Measurements from ENCODE around the gene ADAMTSL1.

Gene ADAMTSL1

DNA sequence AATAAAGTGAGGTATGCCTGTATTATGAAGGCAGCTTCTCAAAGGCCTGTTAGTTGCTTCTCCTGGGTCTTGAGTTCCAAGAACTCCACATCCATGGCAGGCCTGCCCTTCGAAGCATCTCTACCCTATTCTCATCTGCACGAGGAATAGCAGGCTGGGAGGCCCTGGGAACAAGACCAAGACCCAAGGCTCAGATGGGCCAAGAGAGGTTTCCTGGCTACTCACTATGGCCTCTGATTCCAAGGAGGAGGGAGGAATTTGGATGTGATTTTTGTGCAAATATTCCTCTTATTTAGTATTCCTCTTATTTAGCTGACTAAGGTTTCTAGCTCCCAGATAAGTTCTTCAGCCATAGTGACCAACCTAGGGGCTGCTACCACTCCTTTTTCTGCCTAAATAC, 407.8 kb downstream of the ADAMTSL1 start:
- no peak for DNase-seq

GRCh38 chr9:18887546-18887945, 413.6 kb downstream of the ADAMTSL1 start:
- DNase-seq, result no peak

DNA sequence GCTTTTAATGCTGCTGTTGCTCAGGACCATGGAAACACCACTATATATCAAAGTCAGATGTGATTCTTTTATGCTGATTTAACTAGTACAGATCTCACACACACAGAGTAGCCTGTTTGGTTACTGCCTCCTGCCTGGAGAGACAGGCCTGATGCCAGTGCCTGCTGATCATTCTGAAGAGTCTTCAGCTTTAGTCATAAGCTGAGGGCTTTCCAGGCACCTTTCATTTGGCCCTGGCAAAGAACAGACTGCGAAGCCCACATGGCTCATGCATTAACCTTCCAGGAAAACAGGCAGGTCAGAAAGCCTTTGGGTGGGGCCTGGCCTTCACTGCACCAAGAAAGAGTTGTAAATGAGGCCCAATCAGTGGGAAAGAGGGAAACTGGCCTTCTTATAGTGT, 414.3 kb downstream of the ADAMTSL1 start:
- no peak for DNase-seq

DNA sequence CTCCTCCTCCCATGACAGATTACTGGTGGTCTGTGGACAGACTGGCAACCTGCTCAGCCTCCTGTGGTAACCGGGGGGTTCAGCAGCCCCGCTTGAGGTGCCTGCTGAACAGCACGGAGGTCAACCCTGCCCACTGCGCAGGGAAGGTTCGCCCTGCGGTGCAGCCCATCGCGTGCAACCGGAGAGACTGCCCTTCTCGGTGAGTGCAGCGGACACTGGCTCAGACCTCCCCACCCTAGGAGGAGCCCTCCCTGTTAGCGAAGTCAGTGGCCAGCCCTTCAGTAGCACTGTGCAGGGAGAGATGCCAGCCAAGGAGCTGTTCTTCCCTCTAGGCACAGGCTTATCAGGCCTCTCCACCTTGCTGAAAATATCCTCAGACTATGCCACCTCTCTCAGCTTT, 415.6 kb downstream of the ADAMTSL1 start:
- no peak for DNase-seq

- DNase-seq, result no peak
Observed at GRCh38 chr9:18890372-18890771, 416.4 kb downstream of the ADAMTSL1 start.

DNA sequence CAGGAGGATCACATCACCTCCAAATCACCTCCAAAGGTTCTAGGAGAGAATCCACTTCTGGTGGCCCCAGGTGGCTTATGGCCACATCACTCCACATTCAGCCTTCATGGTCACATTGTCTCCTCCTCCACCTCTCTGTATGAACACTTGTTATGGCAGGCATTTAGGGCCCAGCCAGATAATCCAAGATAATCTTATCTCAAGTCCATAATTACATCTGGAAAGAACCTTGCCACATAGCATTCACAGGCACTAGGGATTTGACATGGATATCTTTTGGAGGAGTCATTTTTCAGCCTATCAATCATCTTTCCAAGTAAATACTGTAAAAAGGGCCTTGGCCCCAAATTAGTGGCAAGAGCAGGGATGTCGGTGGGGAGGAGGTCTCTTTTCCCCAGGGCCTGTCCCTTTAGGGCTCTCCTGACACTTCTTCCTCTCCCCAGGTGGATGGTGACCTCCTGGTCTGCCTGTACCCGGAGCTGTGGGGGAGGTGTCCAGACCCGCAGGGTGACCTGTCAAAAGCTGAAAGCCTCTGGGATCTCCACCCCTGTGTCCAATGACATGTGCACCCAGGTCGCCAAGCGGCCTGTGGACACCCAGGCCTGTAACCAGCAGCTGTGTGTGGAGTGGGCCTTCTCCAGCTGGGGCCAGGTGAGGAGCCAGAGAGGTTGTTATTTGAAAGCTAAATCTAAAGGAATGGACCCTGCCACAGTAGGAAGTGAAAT, 418.2 kb downstream of the ADAMTSL1 start:
- DNase-seq, result no peak

DNA sequence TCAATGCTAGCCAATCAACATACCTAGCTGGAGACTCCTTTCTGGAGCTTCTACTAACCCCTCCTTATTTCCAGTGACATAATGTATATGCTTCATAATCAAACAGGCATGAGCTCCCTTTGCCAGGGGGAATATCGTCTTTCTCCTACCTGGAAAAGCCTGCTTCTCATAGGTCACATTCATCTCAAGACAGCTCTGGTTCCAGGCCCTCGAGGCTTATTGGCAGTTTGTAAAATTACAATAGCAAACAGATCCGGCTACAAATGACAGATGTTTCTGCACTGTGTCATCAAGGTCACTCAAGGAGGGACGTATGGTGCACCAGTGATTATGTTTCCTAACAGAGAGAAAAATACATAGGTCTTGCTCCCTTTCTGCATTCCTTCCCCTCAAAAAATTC, 419.1 kb downstream of the ADAMTSL1 start:
- DNase-seq, result no peak

- no peak for DNase-seq
Observed at GRCh38 chr9:18893491-18893890, 419.5 kb downstream of the ADAMTSL1 start.

DNA sequence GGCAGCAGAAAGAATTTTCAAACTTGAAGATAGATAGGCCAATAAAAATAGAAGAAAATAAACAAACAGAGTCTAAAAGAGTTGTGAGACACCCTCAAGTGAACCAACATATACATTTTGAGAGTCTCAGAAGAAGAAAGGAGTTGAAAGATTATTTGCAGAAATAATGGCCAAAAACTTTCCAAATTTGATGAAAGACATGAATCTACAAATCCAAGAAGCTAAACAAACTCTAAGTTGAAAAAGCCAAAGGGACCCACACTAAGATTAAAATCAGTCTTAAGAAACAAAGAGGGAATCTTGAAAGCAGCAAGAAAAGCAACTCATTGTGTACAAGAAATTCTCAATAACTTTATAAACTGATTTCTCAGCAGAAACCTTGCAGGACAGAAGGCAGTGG, 422.1 kb downstream of the ADAMTSL1 start:
- no peak for DNase-seq

DNA sequence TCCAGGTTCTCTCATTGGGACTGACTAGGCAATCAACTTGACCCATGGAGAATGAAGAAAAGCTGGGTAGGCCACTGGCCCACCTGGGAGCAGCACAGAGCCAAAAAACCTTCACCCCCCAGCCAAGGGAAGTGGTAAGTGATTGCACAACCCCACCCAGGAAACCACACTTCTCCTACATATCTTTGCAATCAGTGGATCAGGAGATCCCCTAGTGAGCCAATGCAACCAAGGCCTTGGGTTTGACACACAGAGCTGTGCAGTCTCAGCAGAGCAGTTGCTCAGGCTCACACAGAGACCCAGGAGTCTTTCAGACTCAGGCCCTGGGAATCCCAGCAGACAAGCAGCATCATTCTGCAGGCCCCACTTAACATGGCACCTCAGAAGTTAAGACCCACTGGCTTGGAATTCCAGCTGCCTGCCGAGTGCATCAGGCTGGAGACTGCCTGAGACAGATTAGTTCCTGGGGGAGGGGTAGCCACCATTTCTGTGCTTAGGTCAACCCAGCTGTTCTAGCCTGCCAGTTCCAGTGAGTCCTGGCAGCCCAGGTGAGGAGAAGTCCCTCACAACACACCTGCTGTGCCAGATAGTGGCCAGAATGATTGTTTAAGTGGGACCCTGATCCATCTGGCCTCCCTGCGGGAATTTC, 422.7 kb downstream of the ADAMTSL1 start:
- DNase-seq, result peak; percentile 4

- no peak for DNase-seq
Observed at GRCh38 chr9:18903450-18903849, 429.5 kb downstream of the ADAMTSL1 start.

GRCh38 chr9:18905028-18905882, 431.3 kb downstream of the ADAMTSL1 start:
- no peak for DNase-seq

DNA sequence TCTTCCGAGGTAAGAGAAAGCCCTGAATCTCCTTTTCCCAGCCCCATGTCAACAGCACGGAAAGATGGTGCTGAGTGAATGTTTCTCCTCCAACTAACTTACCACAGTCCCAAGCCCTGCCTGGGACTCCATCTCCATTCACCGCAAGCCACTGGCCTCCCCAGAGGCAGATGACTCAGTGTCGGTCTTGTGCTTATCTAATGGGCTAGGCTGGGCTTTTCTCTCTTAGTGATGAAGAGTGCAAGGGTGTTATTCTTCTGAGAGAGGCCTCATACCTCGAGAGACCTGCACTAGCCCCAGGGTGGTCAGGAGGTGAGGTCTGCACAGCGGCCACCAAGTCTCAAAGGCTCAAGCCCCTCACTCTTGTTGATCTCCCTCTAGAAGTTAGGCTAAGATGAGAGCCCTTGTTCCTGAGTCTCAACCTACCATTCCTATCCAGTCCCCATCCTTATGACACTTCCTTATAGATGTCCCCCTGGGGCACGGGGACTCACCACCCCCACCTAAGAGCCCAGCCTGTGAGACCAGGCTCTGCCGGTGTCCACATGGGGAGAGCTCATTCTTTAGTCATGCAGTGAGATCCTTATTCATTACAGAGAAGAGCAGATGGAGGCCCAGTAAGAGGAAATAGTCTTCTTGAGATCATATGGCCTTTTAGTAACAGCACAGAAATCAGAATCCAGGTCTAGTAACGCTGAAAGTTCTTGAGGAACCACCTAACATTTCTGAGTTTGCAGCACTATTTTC, 432.1 kb downstream of the ADAMTSL1 start:
- no peak for DNase-seq

DNA sequence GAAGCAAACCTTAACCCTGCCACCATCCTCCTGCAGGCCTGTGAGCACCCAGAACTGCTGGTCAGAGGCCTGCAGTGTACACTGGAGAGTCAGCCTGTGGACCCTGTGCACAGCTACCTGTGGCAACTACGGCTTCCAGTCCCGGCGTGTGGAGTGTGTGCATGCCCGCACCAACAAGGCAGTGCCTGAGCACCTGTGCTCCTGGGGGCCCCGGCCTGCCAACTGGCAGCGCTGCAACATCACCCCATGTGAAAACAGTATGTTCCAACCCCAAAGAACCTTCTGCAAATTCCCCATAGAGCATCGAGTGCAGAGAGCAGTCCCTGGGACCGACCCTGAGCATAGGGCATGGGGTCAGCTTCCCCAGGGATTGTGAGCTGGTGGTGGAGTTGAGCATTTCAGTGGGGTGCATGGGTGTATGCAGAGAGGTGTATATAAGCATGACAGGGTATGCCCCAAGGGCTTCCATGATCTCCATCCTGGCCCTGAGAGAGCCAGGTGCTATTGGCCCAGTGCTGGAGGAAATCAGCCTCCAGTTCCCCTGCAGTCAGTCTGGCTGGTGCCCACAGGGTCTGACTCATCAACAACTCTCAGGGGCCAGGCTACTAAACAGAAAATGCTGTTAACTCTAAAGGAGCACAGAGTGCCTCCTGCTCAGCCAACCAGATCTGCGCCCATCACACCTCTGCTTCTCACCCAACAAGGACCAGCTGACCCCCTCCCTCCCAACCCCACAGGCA, 432.9 kb downstream of the ADAMTSL1 start:
- DNase-seq, result no peak

DNA sequence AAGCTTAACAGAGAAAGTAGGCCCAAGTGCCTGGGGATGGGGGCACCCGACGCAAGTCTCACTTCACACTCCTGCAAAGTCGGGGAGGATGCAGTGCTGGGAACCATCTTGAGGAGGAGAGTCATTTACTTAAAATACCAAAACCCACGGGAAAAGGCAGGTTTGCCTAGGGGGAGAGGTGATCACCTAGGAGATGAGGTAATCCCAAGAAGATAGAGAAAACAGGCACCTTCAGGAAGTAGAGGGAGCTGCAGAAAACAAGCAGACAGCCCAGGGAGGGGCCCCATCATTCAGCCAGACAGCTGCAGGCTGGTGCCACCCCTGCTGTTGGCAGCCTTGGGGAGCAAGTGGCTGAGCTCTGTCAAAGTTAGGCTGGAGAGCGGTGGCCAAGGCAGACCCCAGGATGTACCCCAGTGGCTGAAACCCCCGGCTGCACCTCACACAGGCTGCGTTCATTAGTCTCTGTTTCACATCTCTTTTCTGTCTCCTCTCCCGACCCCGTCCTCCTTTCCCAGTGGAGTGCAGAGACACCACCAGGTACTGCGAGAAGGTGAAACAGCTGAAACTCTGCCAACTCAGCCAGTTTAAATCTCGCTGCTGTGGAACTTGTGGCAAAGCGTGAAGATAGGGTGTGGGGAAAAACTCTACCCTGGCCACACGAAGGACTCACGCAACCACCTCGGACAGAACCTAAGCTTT, 434.1 kb downstream of the ADAMTSL1 start:
- no peak for DNase-seq

GRCh38 chr9:18909140-18910018, 435.4 kb downstream of the ADAMTSL1 start:
- no peak for DNase-seq

DNA sequence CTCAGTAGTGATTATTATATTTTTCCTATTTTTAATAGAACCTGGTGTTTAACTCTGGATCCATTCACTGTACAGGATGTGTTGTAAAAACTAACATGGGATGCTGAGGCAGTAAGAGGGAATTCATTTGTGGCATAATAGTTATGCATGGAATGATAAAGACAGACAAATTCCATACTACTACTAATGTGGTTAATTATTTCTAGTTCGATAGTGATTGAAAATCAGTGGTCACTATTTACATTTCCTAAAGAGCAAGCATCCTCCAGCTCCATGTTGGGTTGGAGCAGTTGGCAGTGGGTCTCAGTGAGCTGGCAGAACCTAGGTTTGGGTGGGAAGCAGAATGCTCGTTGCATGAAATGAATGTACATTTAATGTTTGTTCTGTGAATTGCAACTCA, 436.5 kb downstream of the ADAMTSL1 start:
- no peak for DNase-seq

DNA sequence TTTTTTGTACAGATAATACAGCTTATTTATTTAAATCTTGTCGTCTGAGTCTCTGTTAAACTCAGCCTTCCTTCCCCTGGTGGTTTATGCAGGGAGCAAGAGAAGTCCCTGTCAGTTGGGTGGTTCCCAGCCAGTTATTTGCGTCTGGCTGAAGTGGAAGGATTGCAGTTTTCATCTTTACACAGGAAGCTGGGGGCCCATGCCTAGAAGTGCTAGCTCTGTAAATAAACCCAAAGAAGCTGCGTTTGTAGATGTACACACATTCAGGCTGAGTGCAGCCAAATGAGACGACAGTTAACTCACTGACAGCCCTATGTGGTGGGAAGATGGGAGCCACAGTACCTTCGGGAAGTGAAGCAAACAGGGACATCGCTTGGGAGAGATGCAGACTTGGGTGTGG, 437.0 kb downstream of the ADAMTSL1 start:
- no peak for DNase-seq

DNA sequence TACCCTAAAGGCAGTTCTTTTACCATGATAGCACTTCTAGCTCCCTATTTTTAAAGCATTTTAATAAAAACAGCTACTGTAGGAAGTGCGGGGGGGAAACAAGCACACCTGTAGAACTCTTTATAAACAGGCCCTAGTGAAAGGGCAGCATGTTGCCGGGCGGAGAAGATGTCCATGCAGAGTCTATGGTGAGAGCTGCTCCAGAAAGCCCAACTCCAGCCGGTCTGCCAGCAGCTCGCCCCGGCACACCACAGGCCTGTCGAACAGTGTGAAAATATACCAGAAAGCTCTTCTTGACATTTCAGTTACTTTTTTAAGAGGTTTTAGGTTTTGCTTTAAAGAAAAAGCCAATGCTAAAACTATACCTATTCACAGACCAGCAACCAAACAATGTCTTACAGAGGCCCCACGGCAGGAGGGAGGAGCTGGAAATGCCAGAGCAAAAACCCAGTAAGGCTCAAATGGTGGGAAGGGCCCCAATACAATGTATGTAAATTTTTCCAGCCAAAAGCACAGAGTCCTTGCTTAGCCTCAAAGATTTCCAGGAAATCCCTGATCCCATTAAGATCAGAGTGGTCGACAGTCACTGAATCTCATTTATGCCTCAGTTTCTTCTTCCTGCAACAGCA, 437.9 kb downstream of the ADAMTSL1 start:
- no peak for DNase-seq
